Neural progenitor cell (in vitro differentiated cells): ENCODE measurements around the gene KCNQ1.

Experiments used
- EZH2phosphoT487 ChIP-seq: fragments of 200-600 bp; sonication (generic); IDR thresholded peaks from 2 replicates; pipeline ENCODE4 v1.6.1; 2017; ENCODE audit warnings: antibody characterized with exemption
- TF ChIP-seq, protein P1 (sequence below): fragments of 200-600 bp; sonication (generic); IDR thresholded peaks from 2 replicates; pipeline ENCODE4 v1.5.1; 2017; ENCODE audit warnings: antibody characterized with exemption, mild to moderate bottlenecking

DNA sequence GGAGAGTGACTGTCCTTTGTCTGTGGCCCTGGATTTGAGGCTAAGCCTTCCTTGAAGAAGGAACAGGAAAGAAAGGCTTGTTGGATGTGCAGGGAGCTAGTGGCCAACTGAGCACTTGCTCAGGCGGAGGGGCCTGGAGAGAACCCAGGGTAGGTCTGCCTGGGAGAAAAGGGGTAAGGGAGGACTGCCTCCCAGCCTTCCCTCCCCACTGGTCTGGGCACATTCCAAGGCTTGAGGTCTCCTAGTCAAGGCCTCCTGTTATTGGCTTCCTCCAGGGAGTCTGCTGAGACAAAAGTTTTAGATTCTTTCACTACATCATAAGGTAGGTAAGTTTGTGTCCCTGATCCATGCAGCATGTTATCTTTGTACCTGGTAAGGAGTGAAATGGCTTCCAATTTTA, 239.8 kb downstream of the KCNQ1 start:
- TF ChIP-seq, protein P1, sequence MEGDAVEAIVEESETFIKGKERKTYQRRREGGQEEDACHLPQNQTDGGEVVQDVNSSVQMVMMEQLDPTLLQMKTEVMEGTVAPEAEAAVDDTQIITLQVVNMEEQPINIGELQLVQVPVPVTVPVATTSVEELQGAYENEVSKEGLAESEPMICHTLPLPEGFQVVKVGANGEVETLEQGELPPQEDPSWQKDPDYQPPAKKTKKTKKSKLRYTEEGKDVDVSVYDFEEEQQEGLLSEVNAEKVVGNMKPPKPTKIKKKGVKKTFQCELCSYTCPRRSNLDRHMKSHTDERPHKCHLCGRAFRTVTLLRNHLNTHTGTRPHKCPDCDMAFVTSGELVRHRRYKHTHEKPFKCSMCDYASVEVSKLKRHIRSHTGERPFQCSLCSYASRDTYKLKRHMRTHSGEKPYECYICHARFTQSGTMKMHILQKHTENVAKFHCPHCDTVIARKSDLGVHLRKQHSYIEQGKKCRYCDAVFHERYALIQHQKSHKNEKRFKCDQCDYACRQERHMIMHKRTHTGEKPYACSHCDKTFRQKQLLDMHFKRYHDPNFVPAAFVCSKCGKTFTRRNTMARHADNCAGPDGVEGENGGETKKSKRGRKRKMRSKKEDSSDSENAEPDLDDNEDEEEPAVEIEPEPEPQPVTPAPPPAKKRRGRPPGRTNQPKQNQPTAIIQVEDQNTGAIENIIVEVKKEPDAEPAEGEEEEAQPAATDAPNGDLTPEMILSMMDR: no peak
- TF ChIP-seq EZH2phosphoT487: no peak
